NOMO-1 treated with DMSO at 0.1 percent for 48 hours (cell line): ENCODE data around the gene LMAN2.

ENCODE experiments used
- DNase-seq: peaks from one replicate; lab custom pipeline; 2025; ENCODE audit not compliant: unreplicated experiment; lab: John Stamatoyannopoulos, UW

The LMAN2 gene

DNA sequence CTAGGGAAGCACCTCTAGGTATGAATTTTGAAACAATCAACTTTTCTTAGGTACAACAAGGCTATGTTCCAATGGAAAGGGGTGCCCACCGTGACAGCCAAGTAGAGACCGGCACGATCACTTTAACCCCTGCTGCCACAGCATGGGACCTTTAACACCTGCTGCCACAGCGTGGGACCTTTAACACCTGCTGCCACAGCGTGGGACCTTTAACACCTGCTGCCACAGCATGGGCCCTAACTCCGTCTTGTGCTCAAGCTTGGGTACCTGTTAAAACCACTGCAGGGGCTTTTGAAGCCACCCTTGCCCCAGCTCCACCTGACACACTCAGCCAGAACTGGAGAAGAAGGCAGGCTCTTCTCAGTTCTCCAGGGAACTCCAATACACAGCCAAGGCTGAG is 21.6 kb downstream of the LMAN2 start:
- DNase-seq: no peak

DNA sequence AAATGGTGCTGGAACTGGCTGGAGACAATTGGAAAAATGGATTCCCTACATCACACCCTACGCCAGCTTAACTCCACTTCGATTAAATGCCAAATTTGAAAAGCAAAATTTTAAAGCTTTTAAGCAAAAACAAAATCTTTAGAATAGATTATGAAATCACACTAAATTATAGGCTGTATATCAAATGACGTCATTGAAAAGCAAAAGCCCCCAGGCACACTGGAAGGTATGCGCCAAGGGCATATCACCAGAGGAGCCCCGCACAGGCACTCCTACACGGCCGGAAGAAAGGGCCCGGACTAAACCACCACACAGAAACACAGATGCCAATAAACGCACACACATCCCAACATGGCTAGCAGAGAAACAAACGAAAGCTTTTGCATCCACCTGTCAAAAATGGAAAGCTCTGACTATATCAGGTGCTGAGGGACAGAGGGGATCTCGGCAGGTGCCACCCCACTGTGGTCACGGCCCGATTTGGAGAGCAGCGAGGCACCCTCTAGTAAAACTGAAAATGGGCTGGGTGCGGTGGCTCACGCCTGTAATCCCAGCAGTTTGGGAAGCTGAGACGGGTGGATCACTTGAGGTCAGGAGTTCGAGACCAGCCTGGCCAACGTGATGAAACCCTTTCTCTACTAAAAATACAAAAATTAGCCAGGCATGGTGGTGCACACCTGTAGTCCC is 22.8 kb downstream of the LMAN2 start:
- DNase-seq: no peak

- DNase-seq: no peak
Measured at GRCh38 chr5:177327539-177328522, 23.6 kb downstream of the LMAN2 start.

GRCh38 chr5:177325868-177326381 is 25.5 kb downstream of the LMAN2 start:
- no peak for DNase-seq

DNA sequence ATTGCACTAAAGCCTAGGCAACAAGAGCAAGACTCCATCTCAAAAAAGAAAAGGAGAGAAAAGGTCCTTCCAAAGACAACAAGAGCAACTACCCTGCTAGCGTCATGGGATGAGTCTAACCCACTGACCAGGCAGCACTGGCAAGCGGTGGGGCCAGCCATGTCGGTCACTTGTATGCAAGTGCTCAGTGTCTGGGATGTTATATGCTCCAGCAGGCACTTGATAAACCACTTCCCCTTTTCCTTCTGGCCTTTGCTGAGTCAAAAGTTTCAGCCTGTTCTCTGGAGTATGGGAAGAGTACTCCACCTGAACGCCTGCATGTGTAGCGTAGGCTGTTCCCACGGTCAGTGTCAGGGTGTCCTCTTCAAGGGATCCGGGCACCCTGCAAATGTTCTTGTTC is 30.6 kb downstream of the LMAN2 start:
- DNase-seq: peak; percentile 69

- DNase-seq: no peak
Measured at GRCh38 chr5:177319913-177320588, 31.4 kb downstream of the LMAN2 start.

DNA sequence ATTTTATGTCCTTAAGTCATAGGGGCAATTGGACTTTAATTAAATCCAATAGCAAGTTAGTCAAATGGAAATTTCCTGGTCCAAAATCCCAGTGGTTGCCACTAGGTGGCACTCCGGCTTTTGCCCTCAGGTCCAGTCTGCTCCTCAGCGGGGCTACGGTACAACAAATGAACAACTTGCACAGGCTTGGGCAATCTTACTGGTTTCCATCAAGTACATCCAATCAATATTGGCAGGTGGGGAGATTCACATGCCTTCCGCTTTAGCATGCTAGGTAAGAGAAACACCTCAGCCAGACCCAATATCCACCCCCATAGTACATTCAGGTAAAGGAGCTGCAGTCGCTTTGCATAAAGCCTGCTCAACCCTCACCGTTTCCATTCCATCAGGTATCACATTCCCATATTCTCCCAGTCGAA is 33.5 kb downstream of the LMAN2 start:
- DNase-seq: peak; percentile 67

GRCh38 chr5:177316005-177316404 is 35.5 kb downstream of the LMAN2 start:
- DNase-seq: no peak

- no peak for DNase-seq
Measured at GRCh38 chr5:177315411-177315810, 36.1 kb downstream of the LMAN2 start.

- no peak for DNase-seq
Measured at GRCh38 chr5:177314376-177315342, 36.8 kb downstream of the LMAN2 start.

DNA sequence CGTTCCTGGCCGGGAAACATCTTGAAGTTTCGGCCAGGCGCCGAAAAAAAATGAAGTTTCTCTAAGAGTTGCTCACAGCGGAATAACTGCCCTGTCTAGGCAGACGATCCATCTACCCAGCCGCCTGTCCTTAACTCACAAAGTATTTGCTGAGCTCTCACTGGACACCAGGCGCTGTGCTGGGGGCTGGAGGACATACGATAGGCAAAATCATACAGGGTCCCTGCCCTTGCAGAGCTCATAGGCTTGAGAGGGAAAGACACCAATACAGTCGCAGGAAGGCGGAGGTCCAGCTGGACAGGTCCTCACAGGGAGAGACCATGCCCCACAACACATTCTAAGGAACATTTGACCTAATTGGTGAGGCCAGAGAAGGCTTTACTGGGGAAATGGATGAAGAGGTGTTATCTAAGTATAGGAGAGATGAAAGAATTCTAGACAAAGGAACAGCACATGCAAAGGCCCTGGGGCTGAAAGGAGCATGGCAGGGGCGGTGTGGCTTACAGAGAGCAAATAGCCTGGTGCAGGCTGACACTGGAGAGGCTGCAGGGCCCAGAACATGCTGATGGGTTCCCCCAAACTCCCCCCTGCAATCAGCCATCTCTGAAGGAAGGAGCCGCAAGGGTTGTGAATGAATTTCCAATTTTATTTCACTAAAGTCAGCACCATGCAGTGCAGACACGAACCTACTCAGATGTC is 37.8 kb downstream of the LMAN2 start:
- no peak for DNase-seq

- DNase-seq: peak; percentile 74
Measured at GRCh38 chr5:177312649-177313181, 38.8 kb downstream of the LMAN2 start.

- peak; percentile 97 for DNase-seq
Measured at GRCh38 chr5:177311723-177312648, 39.5 kb downstream of the LMAN2 start, which contains the start of gene MXD3. TSS of gene MXD3 (minus strand) at chr5:177311898. CDS start at chr5:177311830, 68 bp downstream.

- DNase-seq: no peak
Measured at GRCh38 chr5:177311392-177311722, 40.1 kb downstream of the LMAN2 start.

GRCh38 chr5:177310757-177311391 is 40.6 kb downstream of the LMAN2 start:
- DNase-seq: peak; percentile 76

DNA sequence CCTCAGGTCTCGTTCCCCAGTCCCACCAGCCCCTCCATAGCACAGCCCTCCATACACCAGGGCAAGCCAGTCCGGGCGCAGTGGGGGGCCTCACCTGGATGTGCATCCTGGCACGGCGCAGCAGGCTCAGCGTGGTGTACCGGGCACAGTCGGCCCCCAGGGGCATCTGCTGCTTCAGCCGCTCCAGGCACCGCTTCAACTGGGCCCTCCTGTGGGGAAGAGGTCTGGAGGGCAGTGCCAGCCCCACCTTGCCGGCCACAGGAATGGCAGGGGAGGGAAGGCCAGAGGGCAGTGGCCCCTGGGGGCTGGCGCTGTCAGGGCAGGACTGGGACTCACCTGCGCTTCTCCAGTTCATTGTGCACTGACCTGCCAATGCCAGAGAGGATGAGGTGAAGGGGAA is 41.1 kb downstream of the LMAN2 start:
- DNase-seq: no peak

DNA sequence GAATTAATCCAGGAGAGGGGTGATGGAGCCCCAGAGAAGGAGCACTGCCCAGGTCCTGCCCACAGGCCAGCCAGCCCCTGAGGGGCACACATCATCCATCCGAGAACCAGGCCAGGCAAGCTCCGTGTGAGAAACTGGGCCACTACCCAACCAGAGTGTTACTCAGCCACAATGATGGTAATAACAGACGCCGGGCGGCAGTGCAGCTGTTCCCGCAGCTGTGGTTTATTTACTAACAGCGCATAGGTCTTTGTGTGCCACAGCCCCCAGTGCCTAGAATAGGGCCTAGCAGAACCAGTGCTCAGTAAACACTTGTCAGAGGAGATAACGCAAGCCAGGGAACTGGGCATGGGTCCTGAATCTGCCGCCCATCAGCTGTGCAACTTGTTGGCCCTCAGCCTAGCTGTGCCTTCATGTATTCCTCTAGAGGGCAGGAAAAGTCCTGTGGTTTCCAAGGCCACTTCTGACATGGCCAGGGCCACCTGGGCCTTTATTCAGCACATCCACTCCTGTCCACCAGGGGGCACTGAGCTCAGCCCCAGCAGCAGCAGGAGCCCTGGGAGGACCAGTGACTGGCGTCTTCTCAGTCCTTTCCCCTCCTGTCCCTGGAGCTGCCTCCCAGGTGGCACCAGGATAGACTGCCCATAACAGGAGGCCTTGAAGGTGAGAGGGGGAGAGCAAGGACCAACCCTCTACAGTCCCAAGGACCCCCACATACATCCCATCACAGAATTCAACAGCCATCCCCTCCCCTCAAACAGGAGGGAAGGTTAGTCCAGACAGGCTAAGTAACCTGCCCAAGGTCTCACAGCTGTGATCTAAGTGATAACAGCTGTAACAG is 41.9 kb downstream of the LMAN2 start:
- peak; percentile 37 for DNase-seq
